HG03175 (cell line): Measurements from ENCODE around the gene SIRT6.
"Not testable (repeated sequence)": the region's sequence is repeated elsewhere in the genome, so short reads cannot be mapped to it uniquely, and the experiment has no call there.

Experiments
- ATAC-seq: cut with Tn5 transposase; IDR thresholded peaks from one replicate; pipeline ENCODE4 v1.9.1; 2021; ENCODE audit warnings: mild to moderate bottlenecking, moderate library complexity; ENCODE audit not compliant: unreplicated experiment

The SIRT6 gene

GRCh38 chr19:4138445-4138844 is 43.9 kb downstream of the SIRT6 start:
- no peak for ATAC-seq

GRCh38 chr19:4136680-4137088 is 45.7 kb downstream of the SIRT6 start:
- ATAC-seq, result no peak

GRCh38 chr19:4135386-4135785 is 47.0 kb downstream of the SIRT6 start:
- ATAC-seq, result not testable (repeated sequence)

- ATAC-seq, result no peak
These were observed 48.0 kb downstream of the SIRT6 start for GRCh38 chr19:4134351-4134750.

GRCh38 chr19:4130744-4131438 is 51.5 kb downstream of the SIRT6 start:
- ATAC-seq, result no peak

GRCh38 chr19:4129050-4129449 is 53.3 kb downstream of the SIRT6 start:
- not testable (repeated sequence) for ATAC-seq

GRCh38 chr19:4127322-4127721 is 55.0 kb downstream of the SIRT6 start:
- ATAC-seq, result not testable (repeated sequence)

- ATAC-seq, result no peak
These were observed 57.7 kb downstream of the SIRT6 start for GRCh38 chr19:4124638-4125037.
